GM21367 (cell line): ENCODE data around the gene FKBP9.

Source experiments
- ATAC-seq: cut with Tn5 transposase; IDR thresholded peaks from one replicate; pipeline ENCODE4 v1.9.1; 2021; ENCODE audit not compliant: unreplicated experiment

Gene FKBP9

GRCh38 chr7:33054261-33054964 is 97.2 kb downstream of the FKBP9 start:
- no peak for ATAC-seq

- ATAC-seq, result no peak
These were observed 97.9 kb downstream of the FKBP9 start for GRCh38 chr7:33055158-33055557.
